Trophoblast cell (in vitro differentiated cells and primary cell): ENCODE results near the gene CHEK2.
"Not testable (repeated sequence)": the region's sequence is repeated elsewhere in the genome, so short reads cannot be mapped to it uniquely, and the experiment has no call there.

ENCODE experiments used
- DNase-seq, 2 donors: peaks; one replicate each; pipeline ENCODE4 v3.0.0-alpha.2; 2016
- H2AFZ ChIP-seq: 2 replicates; pipeline ENCODE4 v1.6.1; 2013; ENCODE audit warnings: low read length, moderate library complexity, mild to moderate bottlenecking; ENCODE audit not compliant: insufficient read depth, poor library complexity
- H2AK5ac ChIP-seq: 2 replicates; pipeline ENCODE4 v1.6.1; 2013; ENCODE audit warnings: mild to moderate bottlenecking, low read length
- H2BK120ac ChIP-seq: 2 replicates; pipeline ENCODE4 v1.6.1; 2013; ENCODE audit warnings: low read length, mild to moderate bottlenecking, moderate library complexity; ENCODE audit not compliant: insufficient read depth, poor library complexity
- H2BK12ac ChIP-seq: 2 replicates; pipeline ENCODE4 v1.6.1; 2013; ENCODE audit warnings: mild to moderate bottlenecking, low read length, moderate library complexity
- H2BK5ac ChIP-seq: 2 replicates; pipeline ENCODE4 v1.6.1; 2013; ENCODE audit warnings: low read length, low read depth, moderate library complexity, mild to moderate bottlenecking; ENCODE audit not compliant: poor library complexity
- H3K14ac ChIP-seq: 2 replicates; pipeline ENCODE4 v1.6.1; 2013; ENCODE audit warnings: mild to moderate bottlenecking, low read length
- H3K18ac ChIP-seq: 2 replicates; pipeline ENCODE4 v1.6.1; 2013; ENCODE audit warnings: mild to moderate bottlenecking, low read length
- H3K23ac ChIP-seq: 2 replicates; pipeline ENCODE4 v1.6.1; 2013; ENCODE audit warnings: low read length
- H3K27ac ChIP-seq: 2 replicates; pipeline ENCODE4 v1.5.1; 2013; ENCODE audit warnings: low read depth, mild to moderate bottlenecking, inconsistent platforms, low read length, moderate library complexity
- H3K27me3 ChIP-seq: 2 replicates; pipeline ENCODE4 v1.6.1; 2013; ENCODE audit warnings: inconsistent platforms, mild to moderate bottlenecking, low read length, moderate library complexity; ENCODE audit not compliant: insufficient read depth
- H3K36me3 ChIP-seq, 2 experiments: 1 replicate in 1 of 2; 2 replicates in 1 of 2; pipeline ENCODE4 v1.6.1; 2013; ENCODE audit warnings: low read length in 2 of 2, mild to moderate bottlenecking in 2 of 2, moderate library complexity in 1 of 2; ENCODE audit not compliant: insufficient read depth in 2 of 2, control insufficient read depth in 1 of 2
- H3K4ac ChIP-seq: 2 replicates; pipeline ENCODE4 v1.6.1; 2013; ENCODE audit warnings: low read depth, mild to moderate bottlenecking, low read length, moderate library complexity
- H3K4me1 ChIP-seq, 2 experiments: 1 replicate in 1 of 2; 2 replicates in 1 of 2; pipeline ENCODE4 v1.6.1; 2013; ENCODE audit warnings: low read length in 2 of 2, mild to moderate bottlenecking in 2 of 2, moderate library complexity in 1 of 2; ENCODE audit not compliant: insufficient read depth in 2 of 2, control insufficient read depth in 1 of 2
- H3K4me2 ChIP-seq: 2 replicates; pipeline ENCODE4 v1.6.1; 2013; ENCODE audit warnings: inconsistent platforms, mild to moderate bottlenecking, low read length, moderate library complexity
- H3K4me3 ChIP-seq: 2 replicates; pipeline ENCODE4 v1.5.1; 2013; ENCODE audit warnings: mild to moderate bottlenecking, low read depth, low read length, inconsistent platforms
- H3K79me1 ChIP-seq: one replicate; pipeline ENCODE4 v1.6.1; 2013; ENCODE audit warnings: low read length
- H3K79me2 ChIP-seq: 2 replicates; pipeline ENCODE4 v1.6.1; 2013; ENCODE audit warnings: low read length, mild to moderate bottlenecking; ENCODE audit not compliant: control insufficient read depth, insufficient read depth, poor library complexity
- H3K9ac ChIP-seq: 2 replicates; pipeline ENCODE4 v1.6.1; 2013; ENCODE audit warnings: mild to moderate bottlenecking, low read length
- H3K9me3 ChIP-seq: 2 replicates; pipeline ENCODE4 v1.6.1; 2013; ENCODE audit warnings: low read depth, mild to moderate bottlenecking, control low read depth, inconsistent platforms, low read length; ENCODE audit not compliant: insufficient read depth
- H4K12ac ChIP-seq: 2 replicates; pipeline ENCODE4 v1.6.1; 2013; ENCODE audit warnings: low read depth, mild to moderate bottlenecking, low read length, moderate library complexity
- H4K8ac ChIP-seq: 2 replicates; pipeline ENCODE4 v1.6.1; 2013; ENCODE audit warnings: low read depth, mild to moderate bottlenecking, low read length, moderate library complexity
- H4K91ac ChIP-seq: one replicate; pipeline ENCODE4 v1.6.1; 2013; ENCODE audit warnings: low read depth, mild to moderate bottlenecking, low read length, moderate library complexity
- WGBS: extraction: QIAGEN DNeasy Blood & Tissue Kit; methylation state at CpG from one replicate; pipeline ENCODE4 v1.1.7; 2013; ENCODE audit warnings: missing lambda C conversion rate; ENCODE audit not compliant: insufficient read length, insufficient coverage; ENCODE audit errors: extremely low coverage; 5-methylcytosine and 5-hydroxymethylcytosine counted together

Gene CHEK2

GRCh38 chr22:28754512-28754911, 12.9 kb upstream of the CHEK2 start:
- H3K18ac ChIP-seq, H2AK5ac ChIP-seq, H3K4me1 ChIP-seq, H3K9me3 ChIP-seq, H4K8ac ChIP-seq, H2BK120ac ChIP-seq, H2BK12ac ChIP-seq, H2AFZ ChIP-seq, DNase-seq, H3K23ac ChIP-seq, H4K12ac ChIP-seq, H3K79me2 ChIP-seq, H3K79me1 ChIP-seq, H3K27me3 ChIP-seq, H4K91ac ChIP-seq, H3K27ac ChIP-seq, H3K4me3 ChIP-seq, H2BK5ac ChIP-seq, H3K9ac ChIP-seq, H3K4me2 ChIP-seq, H3K4ac ChIP-seq, H3K14ac ChIP-seq: not testable (repeated sequence)
- H3K36me3 ChIP-seq: peaks cover 5 to 10% of the 10 kb centered on the region in 2 experiments
- WGBS: no CpG with 5 or more reads among the region's 3 CpGs

- Histone ChIP-seq H2BK120ac (no peak overlapping the region), H3K4me2 (no peak overlapping the region), H4K8ac (no peak overlapping the region), H3K4me1 (no peaks in the 10 kb centered on the region), H3K27me3 (no peaks in the 10 kb centered on the region), H2BK5ac (no peak overlapping the region), H3K27ac (no peak overlapping the region), H4K91ac (no peak overlapping the region), H3K14ac (no peak overlapping the region), H3K18ac (no peak overlapping the region), H2AFZ (no peak overlapping the region), H3K79me2 (no peaks in the 10 kb centered on the region), H3K9me3 (no peaks in the 10 kb centered on the region), H3K23ac (no peak overlapping the region), H3K79me1 (no peaks in the 10 kb centered on the region), H2BK12ac (no peak overlapping the region), H4K12ac (no peak overlapping the region), H3K4ac (no peak overlapping the region), H3K4me3 (no peak overlapping the region), H3K36me3 (peaks cover 16 to 24% of the 10 kb centered on the region in 2 experiments), H3K9ac (no peak overlapping the region), H2AK5ac (no peak overlapping the region)
- WGBS: no CpG with 5 or more reads among the region's 6 CpGs
- no peak for DNase-seq
Observed at GRCh38 chr22:28750471-28750881, 8.9 kb upstream of the CHEK2 start.

- no CpG with 5 or more reads among the region's 3 CpGs for WGBS
- H2AK5ac ChIP-seq: no peak overlapping the region
Observed at GRCh38 chr22:28743852-28744251, 2.2 kb upstream of the CHEK2 start.

DNA sequence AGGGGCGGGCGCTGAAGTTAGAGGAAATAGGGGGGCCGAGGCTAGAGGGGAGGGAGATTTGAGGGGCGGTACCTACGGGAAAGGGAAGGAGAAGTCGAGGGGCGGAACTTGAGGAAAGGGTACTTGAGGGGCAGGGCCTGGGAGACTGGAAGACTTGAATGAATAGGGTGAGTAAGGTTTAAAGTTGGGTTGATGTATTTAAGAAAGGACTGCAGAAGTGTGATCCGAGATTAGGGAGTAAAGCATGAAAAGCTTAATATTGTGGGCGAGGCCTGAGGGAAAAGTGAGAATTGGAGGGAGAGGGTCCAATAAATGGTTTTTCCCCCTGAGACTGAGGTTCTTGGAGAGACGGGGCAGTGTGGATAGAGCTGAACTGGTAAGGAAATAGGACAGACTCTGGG, 942 bp upstream of the CHEK2 start:
- Histone ChIP-seq H3K9ac (peak overlapping the region; percentile 50), H3K4me1 (peaks cover 2 to 3% of the 10 kb centered on the region in 2 experiments), H4K8ac (peak overlapping the region; percentile 72), H3K27ac (peak overlapping the region; percentile 54), H2AK5ac (no peak overlapping the region), H3K4ac (peak overlapping the region; percentile 9), H2BK12ac (no peak overlapping the region), H4K12ac (no peak overlapping the region), H2AFZ (peak overlapping the region; percentile 35), H3K36me3 (peaks cover 20 to 21% of the 10 kb centered on the region in 2 experiments), H2BK120ac (no peak overlapping the region), H3K14ac (no peak overlapping the region), H3K9me3 (no peaks in the 10 kb centered on the region), H2BK5ac (no peak overlapping the region), H4K91ac (no peak overlapping the region), H3K4me3 (peak overlapping the region; percentile 88), H3K4me2 (peak overlapping the region; percentile 68), H3K27me3 (no peaks in the 10 kb centered on the region), H3K18ac (no peak overlapping the region), H3K23ac (no peak overlapping the region), H3K79me2 (peaks cover 6% of the 10 kb centered on the region), H3K79me1 (peaks cover 6% of the 10 kb centered on the region)
- 100% methylated on average over 1 of the region's 10 CpGs for WGBS
- DNase-seq: no peak

More at GRCh38 chr22:28743852-28744251, 2.2 kb upstream of the CHEK2 start:
- H3K4me1 ChIP-seq: peaks cover 2 to 3% of the 10 kb centered on the region in 2 experiments
- no peaks in the 10 kb centered on the region for H3K27me3 ChIP-seq
- H4K91ac ChIP-seq: no peak overlapping the region
- H3K4ac ChIP-seq: no peak overlapping the region
- no peak for DNase-seq
- no peak overlapping the region for H4K12ac ChIP-seq
- H3K14ac ChIP-seq: no peak overlapping the region
- no peaks in the 10 kb centered on the region for H3K9me3 ChIP-seq
- H4K8ac ChIP-seq: no peak overlapping the region
- no peak overlapping the region for H3K18ac ChIP-seq
- peaks cover 21% of the 10 kb centered on the region in 2 experiments for H3K36me3 ChIP-seq
- no peak overlapping the region for H3K23ac ChIP-seq
- H3K79me2 ChIP-seq: peaks cover 6% of the 10 kb centered on the region
- no peak overlapping the region for H2BK120ac ChIP-seq
- H2AFZ ChIP-seq: no peak overlapping the region
- no peak overlapping the region for H3K4me3 ChIP-seq
- peaks cover 6% of the 10 kb centered on the region for H3K79me1 ChIP-seq
- no peak overlapping the region for H2BK12ac ChIP-seq
- H3K4me2 ChIP-seq: no peak overlapping the region
- no peak overlapping the region for H3K27ac ChIP-seq
- no peak overlapping the region for H3K9ac ChIP-seq
- H2BK5ac ChIP-seq: no peak overlapping the region
